CD4-positive, alpha-beta T cell treated with Interleukin-10 for 1 hour (primary cell): Measurements from ENCODE around the gene RPA1.

ENCODE experiments used
- DNase-seq: peaks from one replicate; pipeline ENCODE4 v3.0.0-alpha.2; 2020

RPA1 gene

GRCh38 chr17:1943436-1943831 is 113.6 kb downstream of the RPA1 start:
- DNase-seq: no peak

GRCh38 chr17:1945621-1946020 is 115.8 kb downstream of the RPA1 start:
- DNase-seq: no peak

- DNase-seq: no peak
These were observed 116.5 kb downstream of the RPA1 start for GRCh38 chr17:1946021-1946932.

- no peak for DNase-seq
These were observed 117.5 kb downstream of the RPA1 start for GRCh38 chr17:1947229-1947742.

GRCh38 chr17:1947743-1948516 is 118.1 kb downstream of the RPA1 start:
- no peak for DNase-seq

- no peak for DNase-seq
These were observed 118.7 kb downstream of the RPA1 start for GRCh38 chr17:1948517-1948825.
